NB4 (cell line): ENCODE results near the gene IMPDH1.

Experiments used
- DNase-seq: peaks from one replicate; pipeline ENCODE4 v3.0.0; 2010; ENCODE audit warnings: low read depth
- H3K4me3 ChIP-seq: one replicate; pipeline ENCODE4 v1.5.1; 2011; ENCODE audit warnings: mild to moderate bottlenecking, low read depth, low read length, moderate library complexity
- CTCF ChIP-seq: IDR thresholded peaks from one replicate; pipeline ENCODE4 v1.5.1; 2012; ENCODE audit warnings: low read depth, low read length
- MAX ChIP-seq: IDR thresholded peaks from 2 replicates; pipeline ENCODE4 v1.6.1; 2011; ENCODE audit warnings: low read depth, low read length
- MYC ChIP-seq: IDR thresholded peaks from 2 replicates; pipeline ENCODE4 v1.6.1; 2011; ENCODE audit warnings: low read depth, low read length
- POLR2A ChIP-seq: IDR thresholded peaks from 2 replicates; pipeline ENCODE4 v1.6.1; 2011; ENCODE audit warnings: mild to moderate bottlenecking; ENCODE audit not compliant: insufficient read length; ENCODE audit errors: extremely low read depth

The IMPDH1 gene

GRCh38 chr7:128448751-128449302, 39.0 kb upstream of the IMPDH1 start:
- H3K4me3 ChIP-seq: no peak overlapping the region
- DNase-seq: peak; percentile 32
- TF ChIP-seq MAX (no peak), POLR2A (no peak)

- TF ChIP-seq MAX (no peak), POLR2A (no peak), CTCF (no peak), MYC (no peak)
- H3K4me3 ChIP-seq: no peak overlapping the region
- DNase-seq: no peak
Measured at GRCh38 chr7:128447941-128448564, 38.3 kb upstream of the IMPDH1 start.

- H3K4me3 ChIP-seq: no peak overlapping the region
- TF ChIP-seq POLR2A: no peak
- TF ChIP-seq CTCF: no peak
- TF ChIP-seq MYC: no peak
- no peak for TF ChIP-seq MAX
- DNase-seq: no peak
Measured at GRCh38 chr7:128446306-128446705, 36.5 kb upstream of the IMPDH1 start.

GRCh38 chr7:128443831-128444600, 34.2 kb upstream of the IMPDH1 start:
- TF ChIP-seq CTCF: no peak
- TF ChIP-seq MYC: no peak
- TF ChIP-seq POLR2A: no peak
- TF ChIP-seq MAX: no peak
- no peak for DNase-seq
- H3K4me3 ChIP-seq: no peak overlapping the region

- DNase-seq: no peak
- no peak for TF ChIP-seq MAX
- no peak for TF ChIP-seq CTCF
- TF ChIP-seq MYC: no peak
- TF ChIP-seq POLR2A: no peak
- no peak overlapping the region for H3K4me3 ChIP-seq
Measured at GRCh38 chr7:128442356-128442755, 32.6 kb upstream of the IMPDH1 start.
